HepG2 (cell line): ENCODE data around the gene XRCC5. TPM values are rescaled to one million over a fixed set of nuclear protein-coding genes. Genes with fewer than 3 reads are reported as not detected.
A peak's percentile ranks its signal among the peaks of the same experiment; 100 is the strongest.

Source experiments
- ATAC-seq: fragments of 200-7000 bp; cut with Tn5 transposase; 3 replicates; pipeline ENCODE4 v1.9.1; 2020; ENCODE audit warnings: mild to moderate bottlenecking, moderate library complexity
- Bru-seq: library from RNA; stranded (reverse); fragments of 400-500 nt; gene quantifications from one replicate; lab custom pipeline; 2021; lab: Mats Ljungman, UMichigan
- BruChase-seq, 2 experiments: library from RNA; stranded (reverse); fragments of 400-500 nt; gene quantifications; one replicate each; lab custom pipeline; 2021; lab: Mats Ljungman, UMichigan
- BruUV-seq: library from RNA; stranded (reverse); fragments of 400-500 nt; replicated peaks from 2 replicates; lab custom pipeline; 2021; lab: Mats Ljungman, UMichigan
- CTCF ChIA-PET: fragments of 300-600 bp; formaldehyde crosslinking; extraction: SDS; loops from one replicate; lab custom pipeline; 2021; ENCODE audit warnings: low total read pairs, inconsistent platforms, low intra/inter-chr PET ratio; lab: Yijun Ruan, JAX
- POLR2A ChIA-PET: fragments of 350-600 bp; sonication (Branson Sonifier 250); formaldehyde crosslinking; loops from one replicate; lab custom pipeline; 2020; ENCODE audit warnings: antibody characterized with exemption, inconsistent platforms; lab: Yijun Ruan, JAX
- DNase-seq: peaks from one replicate; pipeline ENCODE4 v3.0.0-alpha.2; 2015; ENCODE audit warnings: low spot score
- FAIRE-seq: peaks from 3 replicates; lab custom pipeline; 2011; peaks lifted over from hg19 to GRCh38; lab: Jason Lieb, UNC
- H2AFZ ChIP-seq: one replicate; pipeline ENCODE4 v1.6.1; 2011; ENCODE audit warnings: low read length, inconsistent platforms
- H3K27ac ChIP-seq: fragments of 300-600 bp; 3 replicates; pipeline ENCODE4 v1.8.0; 2011; ENCODE audit warnings: mixed run types, mild to moderate bottlenecking, mixed read lengths, low read length, inconsistent platforms; ENCODE audit not compliant: insufficient read depth; ENCODE audit errors: extremely low read length
- H3K27me3 ChIP-seq, 2 experiments: fragments of 200-600 bp in 1 of 2; 2 replicates in 1 of 2; 3 replicates in 1 of 2; pipeline versions ENCODE4 v1.6.0 to v1.8.0; 2011; ENCODE audit warnings: low read length in 2 of 2, mild to moderate bottlenecking in 2 of 2, moderate library complexity in 2 of 2, inconsistent platforms in 1 of 2; ENCODE audit not compliant: insufficient read depth in 2 of 2, control insufficient read depth in 1 of 2
- H3K36me3 ChIP-seq, 2 experiments: fragments of 200-600 bp in 1 of 2; replicated peaks in 1 of 2; 2 replicates in 1 of 2; 3 replicates in 1 of 2; pipeline versions ENCODE4 v1.5.1 to v1.8.0; 2011; ENCODE audit warnings: low read length in 2 of 2, inconsistent platforms in 1 of 2; ENCODE audit not compliant: insufficient read depth in 2 of 2, control insufficient read depth in 1 of 2
- H3K4me1 ChIP-seq: 2 replicates; pipeline ENCODE4 v1.5.1; 2012; ENCODE audit warnings: low read length, inconsistent platforms; ENCODE audit not compliant: insufficient read depth
- H3K4me2 ChIP-seq: 2 replicates; pipeline ENCODE4 v1.6.0; 2011; ENCODE audit warnings: low read depth, low read length, inconsistent platforms
- H3K4me3 ChIP-seq, 3 experiments: fragments of 200-600 bp in 1 of 3; sonication (generic), shearing (Covaris generic) in 1 of 3; replicated peaks in 1 of 3; 2 replicates each; pipeline ENCODE4 v1.5.1; 2011 to 2016; ENCODE audit warnings: low read length in 3 of 3, inconsistent platforms in 2 of 3, low read depth in 2 of 3, mild to moderate bottlenecking in 2 of 3, control low read depth in 1 of 3, mixed read lengths in 1 of 3; ENCODE audit not compliant: insufficient read depth in 1 of 3
- H3K79me2 ChIP-seq: one replicate; pipeline ENCODE4 v1.6.1; 2011; ENCODE audit warnings: low read length, inconsistent platforms; ENCODE audit not compliant: insufficient read depth
- H3K9ac ChIP-seq: 2 replicates; pipeline ENCODE4 v1.6.0; 2011; ENCODE audit warnings: mild to moderate bottlenecking, low read depth, low read length, inconsistent platforms; ENCODE audit not compliant: insufficient read depth
- H3K9me3 ChIP-seq: 2 replicates; pipeline ENCODE4 v1.5.1; 2012; ENCODE audit warnings: mild to moderate bottlenecking, low read length
- H4K20me1 ChIP-seq: 2 replicates; pipeline ENCODE4 v1.6.0; 2011; ENCODE audit warnings: inconsistent platforms, mild to moderate bottlenecking, low read length, moderate library complexity; ENCODE audit not compliant: insufficient read depth
- CHD4 ChIP-seq: fragments of 200-600 bp; sonication (generic); IDR thresholded peaks from 2 replicates; pipeline ENCODE4 v1.7.0; 2017; ENCODE audit warnings: mild to moderate bottlenecking, low read length, borderline replicate concordance
- EEA1 ChIP-seq: sonication (generic); formaldehyde crosslinking; IDR thresholded peaks from 2 replicates; pipeline ENCODE4 v1.5.1; 2020; ENCODE audit warnings: mild to moderate bottlenecking, missing genetic modification reagents, borderline replicate concordance
- HDAC2 ChIP-seq: sonication (generic); formaldehyde crosslinking; IDR thresholded peaks from 2 replicates; pipeline ENCODE4 v1.4.0; 2020; ENCODE audit warnings: missing genetic modification reagents
- IRF2 ChIP-seq: IDR thresholded peaks from 2 replicates; pipeline ENCODE4 v1.6.1; 2018; ENCODE audit warnings: missing genetic modification reagents, missing compliant biosample characterization
- NCOA1 ChIP-seq: sonication (generic); formaldehyde crosslinking; IDR thresholded peaks from 2 replicates; pipeline ENCODE4 v1.9.0; 2021; ENCODE audit warnings: missing genetic modification reagents
- NCOR1 ChIP-seq: fragments of 200-600 bp; sonication (generic); IDR thresholded peaks from 2 replicates; pipeline ENCODE4 v1.7.0; 2017; ENCODE audit warnings: antibody characterized with exemption, low read length, borderline replicate concordance
- RAD21 ChIP-seq: fragments of 450-650 bp; formaldehyde crosslinking; IDR thresholded peaks from 2 replicates; pipeline ENCODE4 v1.5.0; 2020; ENCODE audit warnings: mild to moderate bottlenecking
- RBFOX2 ChIP-seq: fragments of 200-400 bp; formaldehyde crosslinking; IDR thresholded peaks from 2 replicates; pipeline ENCODE4 v1.6.1; 2017; ENCODE audit warnings: low read depth, mild to moderate bottlenecking, low read length
- U2AF1 ChIP-seq: fragments of 200-400 bp; formaldehyde crosslinking; optimal IDR thresholded peaks from 2 replicates; pipeline ENCODE3; 2017; ENCODE audit warnings: mild to moderate bottlenecking, low read depth, low read length
- ZBTB3 ChIP-seq: sonication (generic); formaldehyde crosslinking; IDR thresholded peaks from 2 replicates; pipeline ENCODE4 v1.4.0; 2020; ENCODE audit warnings: low read depth, mild to moderate bottlenecking, moderate library complexity, missing genetic modification reagents, borderline replicate concordance
- ZFP90 ChIP-seq: sonication (generic); formaldehyde crosslinking; IDR thresholded peaks from 2 replicates; pipeline ENCODE4 v1.8.0; 2022; ENCODE audit warnings: missing genetic modification reagents, mild to moderate bottlenecking, inconsistent platforms, borderline replicate concordance
- ZKSCAN5 ChIP-seq: sonication (generic); formaldehyde crosslinking; IDR thresholded peaks from 2 replicates; pipeline ENCODE4 v1.5.1; 2020; ENCODE audit warnings: mild to moderate bottlenecking, missing genetic modification reagents
- ZNF747 ChIP-seq: sonication (generic); formaldehyde crosslinking; IDR thresholded peaks from 2 replicates; pipeline ENCODE4 v1.8.1; 2023; ENCODE audit warnings: missing genetic modification reagents, mild to moderate bottlenecking, borderline replicate concordance
- ZNF841 ChIP-seq: sonication (generic); formaldehyde crosslinking; IDR thresholded peaks from 2 replicates; pipeline ENCODE4 v1.8.1; 2023; ENCODE audit warnings: missing genetic modification reagents, borderline replicate concordance
- WGBS: methylation state at CpG from one replicate; pipeline ENCODE4 v1.1.6; 2017; ENCODE audit warnings: low lambda C conversion rate; 5-methylcytosine and 5-hydroxymethylcytosine counted together
- in situ Hi-C: cut with HindIII; loops from 2 replicates; pipeline ENCODE4 v1.10.0; 2017; ENCODE audit warnings: low pct_unique_long_range_greater_than_20kb; ENCODE audit not compliant: extremely low pct_ligation_motif_present
- intact Hi-C: fragments of 100-400 bp; cut with micrococcal nuclease; formaldehyde crosslinking; loops from one replicate; pipeline ENCODE4 v1.10.0; 2022; ENCODE audit not compliant: unreplicated experiment
- long read RNA-seq, 2 experiments: library from RNA in 1 of 2; library from polyadenylated mRNA in 1 of 2; stranded (forward) in 1 of 2; unstranded in 1 of 2; transcript quantifications; one replicate each; pipeline ENCODE4 v2.0.0, GENCODE V29; 2019 to 2022
- polyA minus RNA-seq, 3 experiments: library from RNA; depleted of rRNA, polyadenylated mRNA; stranded (reverse); fragments of >200 nt; gene quantifications; 2 replicates each; pipeline ENCODE4 v1.2.3, GENCODE V29; 2011; ENCODE audit warnings: low replicate concordance in 1 of 3
- polyA plus RNA-seq, 8 experiments: library from polyadenylated mRNA; depleted of rRNA in 3 of 8; stranded (reverse) in 7 of 8; unstranded in 1 of 8; fragments of >200 nt; fragmentation: Illumina TruSeq in 4 of 8; extraction: Trizol in 4 of 8; gene quantifications; 2 replicates each; pipeline versions ENCODE4 v1.2.1 to v1.2.3, GENCODE V29; 2011 to 2016; ENCODE audit warnings: low read depth in 4 of 8, missing spikeins in 1 of 8, mixed read lengths in 1 of 8; ENCODE audit not compliant: insufficient read depth in 1 of 8
- total RNA-seq, 5 experiments: library from RNA; depleted of rRNA; stranded (reverse); fragments of >200 nt; fragmentation: Illumina TruSeq; extraction: Trizol; gene quantifications; 2 replicates each; pipeline ENCODE4 v1.2.3, GENCODE V29; 2016; ENCODE audit warnings: low read depth in 1 of 5
- TF ChIP-seq, protein P1 (sequence below): sonication (generic); formaldehyde crosslinking; IDR thresholded peaks from 2 replicates; pipeline ENCODE4 v1.9.0; 2022; ENCODE audit warnings: low read depth, missing genetic modification reagents

The XRCC5 gene
- 454 and 733 TPM in 2 replicates for total RNA-seq (2016; rRNA removed; fragmentation: Illumina TruSeq; extraction: Trizol)
- 40.2 and 45.7 TPM in 2 replicates for total RNA-seq (2016; cell fraction: cytosol; rRNA removed; fragmentation: Illumina TruSeq; extraction: Trizol; ENCODE audit: low read depth)
- total RNA-seq (2016; cell fraction: insoluble cytoplasmic fraction; rRNA removed; fragmentation: Illumina TruSeq; extraction: Trizol): 445 and 739 TPM in 2 replicates
- 92.3 and 106 TPM in 2 replicates for total RNA-seq (2016; cell fraction: membrane; rRNA removed; fragmentation: Illumina TruSeq; extraction: Trizol)
- 346 and 369 TPM in 2 replicates for total RNA-seq (2016; cell fraction: nucleus; rRNA removed; fragmentation: Illumina TruSeq; extraction: Trizol)
- polyA plus RNA-seq (2011; rRNA removed): 215 and 264 TPM in 2 replicates
- 129 and 152 TPM in 2 replicates for polyA plus RNA-seq (2011; cell fraction: cytosol; rRNA removed)
- 61.2 and 69.5 TPM in 2 replicates for polyA plus RNA-seq (2011; cell fraction: nucleus; rRNA removed)
- 143 and 176 TPM in 2 replicates for polyA plus RNA-seq (2012)
- 21.5 and 24.7 TPM in 2 replicates for polyA plus RNA-seq (2016; cell fraction: cytosol; fragmentation: Illumina TruSeq; extraction: Trizol; ENCODE audit: low read depth)
- 503 and 513 TPM in 2 replicates for polyA plus RNA-seq (2016; cell fraction: insoluble cytoplasmic fraction; fragmentation: Illumina TruSeq; extraction: Trizol; ENCODE audit: low read depth)
- 41.2 and 52.0 TPM in 2 replicates for polyA plus RNA-seq (2016; cell fraction: membrane; fragmentation: Illumina TruSeq; extraction: Trizol; ENCODE audit: low read depth)
- polyA plus RNA-seq (2016; cell fraction: nucleus; fragmentation: Illumina TruSeq; extraction: Trizol; ENCODE audit: insufficient read depth, low read depth): 228 and 232 TPM in 2 replicates
- 569 and 652 TPM in 2 replicates for polyA minus RNA-seq (2011; rRNA and poly(A)+ RNA removed; ENCODE audit: low replicate concordance)
- 159 and 172 TPM in 2 replicates for polyA minus RNA-seq (2011; cell fraction: cytosol; rRNA and poly(A)+ RNA removed)
- 290 and 331 TPM in 2 replicates for polyA minus RNA-seq (2011; cell fraction: nucleus; rRNA and poly(A)+ RNA removed)
- percentile 96 among the genes with signal in this experiment for Bru-seq, nascent RNA
- percentile 93 among the genes with signal in this experiment for BruChase-seq, experiment 1, labeled RNA remaining after a 6-hour chase
- BruChase-seq, experiment 2, labeled RNA remaining after a 2-hour chase: percentile 92 among the genes with signal in this experiment
- long read RNA-seq, experiment 1, transcript XRCC5-201 (21 exons, 3,428 nt): major isoform, 151 of 330 reads
- long read RNA-seq, experiment 1, partial matches to known transcripts: 161 of 330 reads
- long read RNA-seq, experiment 1, other reads (novel, unspliced or antisense): 16 of 330 reads
- long read RNA-seq, experiment 2, transcript XRCC5-201 (21 exons, 3,428 nt): major isoform, 225 of 542 reads
- long read RNA-seq, experiment 2, partial matches to known transcripts: 194 of 542 reads
- long read RNA-seq, experiment 2, other reads (novel, unspliced or antisense): 118 of 542 reads

GRCh38 chr2:216108967-216109921 is at the start of gene XRCC5:
Gene XRCC5 (plus strand): TSS chr2:216109348. CDS start chr2:216109437, 89 bp downstream.
- Histone ChIP-seq H3K79me2 (peaks cover 37% of the 10 kb centered on the region), H3K27ac (peak within 1 kb of the TSS; percentile 76), H3K4me1 (peaks cover 71% of the 10 kb centered on the region), H3K9me3 (no peaks in the 10 kb centered on the region), H3K4me2 (peak within 1 kb of the TSS; percentile 93), H3K4me3 (peak within 1 kb of the TSS; percentile 88 to 100 (median 98)), H2AFZ (peak within 1 kb of the TSS; percentile 99), H3K36me3 (peaks cover 7 to 34% of the 10 kb centered on the region in 2 experiments), H3K27me3 (no peaks in the 10 kb centered on the region; a peak in 1 of 5 replicates), H4K20me1 (no peaks in the 10 kb centered on the region), H3K9ac (peak within 1 kb of the TSS; percentile 93)
- ChIA-PET CTCF (no interaction called here), POLR2A (interaction anchor here (0.6 to 6.9 kb wide), 13 partner anchors 9 to 54 kb away, joined by 3 to 131 read pairs (median 4); partner anchors contain the start of genes PECR and TMEM169)
- peak; percentile 96 for DNase-seq
- under 1% methylated on average over 39 of the region's 57 CpGs for WGBS
- intact Hi-C loops: loop anchor here (1.0 kb wide), 3 partner anchors 25 to 75 kb away; no protein-coding TSS in a partner anchor
- BruUV-seq: no TSS peak
- peak; percentile 84 for ATAC-seq
- FAIRE-seq: peak; percentile 62
- in situ Hi-C loops: no loop called here
- TF ChIP-seq ZFP90 (CRISPR knock-in tag) (peak; percentile 77; the same call in 1 of the 2 replicates), ZNF747 (CRISPR knock-in tag) (peak; percentile 99), CHD4 (no peak), U2AF1 (peak; percentile 64), EEA1 (peak; percentile 98), HDAC2 (CRISPR knock-in tag) (peak; percentile 89), RAD21 (peak; percentile 33; the same call in 1 of the 2 replicates), ZNF841 (CRISPR knock-in tag) (no peak), NCOR1 (peak; percentile 14; the same call in 1 of the 2 replicates), ZKSCAN5 (CRISPR knock-in tag) (0 out of 2 replicates have a peak, but pooled peaks have one; percentile 59), IRF2 (peak; percentile 94), RBFOX2 (peak; percentile 84), NCOA1 (CRISPR knock-in tag) (peak; percentile 72; the same call in 1 of the 2 replicates), ZBTB3 (CRISPR knock-in tag) (no peak)
- TF ChIP-seq, protein P1, sequence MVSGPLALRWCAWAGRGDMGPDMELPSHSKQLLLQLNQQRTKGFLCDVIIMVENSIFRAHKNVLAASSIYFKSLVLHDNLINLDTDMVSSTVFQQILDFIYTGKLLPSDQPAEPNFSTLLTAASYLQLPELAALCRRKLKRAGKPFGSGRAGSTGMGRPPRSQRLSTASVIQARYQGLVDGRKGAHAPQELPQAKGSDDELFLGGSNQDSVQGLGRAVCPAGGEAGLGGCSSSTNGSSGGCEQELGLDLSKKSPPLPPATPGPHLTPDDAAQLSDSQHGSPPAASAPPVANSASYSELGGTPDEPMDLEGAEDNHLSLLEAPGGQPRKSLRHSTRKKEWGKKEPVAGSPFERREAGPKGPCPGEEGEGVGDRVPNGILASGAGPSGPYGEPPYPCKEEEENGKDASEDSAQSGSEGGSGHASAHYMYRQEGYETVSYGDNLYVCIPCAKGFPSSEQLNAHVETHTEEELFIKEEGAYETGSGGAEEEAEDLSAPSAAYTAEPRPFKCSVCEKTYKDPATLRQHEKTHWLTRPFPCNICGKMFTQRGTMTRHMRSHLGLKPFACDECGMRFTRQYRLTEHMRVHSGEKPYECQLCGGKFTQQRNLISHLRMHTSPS (CRISPR knock-in tag): peak; percentile 64; the same call in 1 of the 2 replicates
